Measurements from ENCODE around the gene ZNF746.
"Not testable (repeated sequence)": the region's sequence is repeated elsewhere in the genome, so short reads cannot be mapped to it uniquely, and the experiment has no call there.

- not testable (repeated sequence) for TF ChIP-seq REST (IDR thresholded peaks at IDR 0.05; ENCODE audit: insufficient read depth in 1 of 2, low read depth in 2 of 2, low read length in 1 of 2); CTCF (IDR thresholded peaks at IDR 0.05); SIN3A (IDR thresholded peaks at IDR 0.05; ENCODE audit: borderline replicate concordance, insufficient read depth, low read depth, low read length); TCF7L2 (IDR thresholded peaks at IDR 0.05; ENCODE audit: low read depth, low read length); POLR2AphosphoS5 (IDR thresholded peaks at IDR 0.05; ENCODE audit: low read depth, low read length)
Observed at GRCh38 chr7:149493975-149494374, 3.6 kb downstream of the ZNF746 start.
